ENCODE results near the gene PAPPA. TPM values are rescaled to one million over a fixed set of nuclear protein-coding genes. Genes with fewer than 3 reads are reported as not detected.

Gene PAPPA
- total RNA-seq, 1 donor from 2014 or later, result not detected

GRCh38 chr9:116275418-116276195 is 122.0 kb downstream of the PAPPA start:
- intact Hi-C loops (cut with micrococcal nuclease), result no loop called here

- intact Hi-C loops (cut with micrococcal nuclease), result no loop called here
Observed at GRCh38 chr9:116276196-116276493, 122.6 kb downstream of the PAPPA start.

GRCh38 chr9:116276651-116277121 is 123.1 kb downstream of the PAPPA start:
- intact Hi-C loops (cut with micrococcal nuclease), result no loop called here

- intact Hi-C loops (cut with micrococcal nuclease), result no loop called here
Observed at GRCh38 chr9:116278326-116278725, 124.7 kb downstream of the PAPPA start.

- intact Hi-C loops (cut with micrococcal nuclease), result no loop called here
Observed at GRCh38 chr9:116279230-116279629, 125.6 kb downstream of the PAPPA start.

GRCh38 chr9:116280529-116280928 is 126.9 kb downstream of the PAPPA start:
- intact Hi-C loops (cut with micrococcal nuclease), result no loop called here

- intact Hi-C loops (cut with micrococcal nuclease), result no loop called here
Observed at GRCh38 chr9:116282597-116282996, 129.0 kb downstream of the PAPPA start.

GRCh38 chr9:116284518-116284917 is 130.9 kb downstream of the PAPPA start:
- intact Hi-C loops (cut with micrococcal nuclease), result no loop called here

- intact Hi-C loops (cut with micrococcal nuclease), result no loop called here
Observed at GRCh38 chr9:116285320-116285719, 131.7 kb downstream of the PAPPA start.

GRCh38 chr9:116286297-116286696 is 132.7 kb downstream of the PAPPA start:
- intact Hi-C loops (cut with micrococcal nuclease), result no loop called here

GRCh38 chr9:116287721-116288120 is 134.1 kb downstream of the PAPPA start:
- intact Hi-C loops (cut with micrococcal nuclease), result no loop called here

GRCh38 chr9:116288658-116289057 is 135.1 kb downstream of the PAPPA start:
- intact Hi-C loops (cut with micrococcal nuclease), result no loop called here

- intact Hi-C loops (cut with micrococcal nuclease), result no loop called here
Observed at GRCh38 chr9:116297346-116297745, 143.8 kb downstream of the PAPPA start.

- intact Hi-C loops (cut with micrococcal nuclease), result no loop called here
Observed at GRCh38 chr9:116298249-116298648, 144.7 kb downstream of the PAPPA start.

GRCh38 chr9:116298878-116299391 is 145.3 kb downstream of the PAPPA start:
- intact Hi-C loops (cut with micrococcal nuclease), result no loop called here

- intact Hi-C loops (cut with micrococcal nuclease), result no loop called here
Observed at GRCh38 chr9:116300360-116300870, 146.8 kb downstream of the PAPPA start.

GRCh38 chr9:116303270-116303669 is 149.7 kb downstream of the PAPPA start:
- intact Hi-C loops (cut with micrococcal nuclease), result no loop called here

- intact Hi-C loops (cut with micrococcal nuclease), result no loop called here
Observed at GRCh38 chr9:116303886-116304538, 150.4 kb downstream of the PAPPA start.

- intact Hi-C loops (cut with micrococcal nuclease), result no loop called here
Observed at GRCh38 chr9:116304761-116305160, 151.2 kb downstream of the PAPPA start.

GRCh38 chr9:116308076-116308475 is 154.5 kb downstream of the PAPPA start:
- intact Hi-C loops (cut with micrococcal nuclease), result no loop called here

GRCh38 chr9:116309900-116310611 is 156.5 kb downstream of the PAPPA start:
- intact Hi-C loops (cut with micrococcal nuclease), result no loop called here

- intact Hi-C loops (cut with micrococcal nuclease), result no loop called here
Observed at GRCh38 chr9:116312221-116312620, 158.6 kb downstream of the PAPPA start.

Data from T-helper 1 cell treated with Interleukin-12 subunit alpha and Interleukin-12 subunit beta and Interleukin-4 antibody, amounts not matched to agents 30 ng/mL and 1 ng/mL, for 36 hours (primary cell).